Natural killer cell (primary cell): ENCODE measurements around the gene STK39. TPM values are rescaled to one million over a fixed set of nuclear protein-coding genes. Genes with fewer than 3 reads are reported as not detected.

Experiments
- ATAC-seq, 3 donors: fragments of 150-1000 bp in 2 of 3; fragments of 200-7000 bp in 1 of 3; cut with Tn5 transposase; 1 replicate in 1 of 3; 2 replicates in 2 of 3; pipeline ENCODE4 v1.10.0; 2021; ENCODE audit warnings: mild to moderate bottlenecking in 2 of 3, moderate library complexity in 2 of 3
- DNase-seq, 2 donors: peaks; one replicate each; pipeline versions ENCODE4 v3.0.0 to v3.0.0-alpha.2; 2013 to 2021; ENCODE audit warnings: mixed read lengths in 1 of 2
- H3K27ac ChIP-seq: one replicate; pipeline ENCODE4 v1.5.1; 2013; ENCODE audit warnings: mild to moderate bottlenecking, low read length
- H3K27me3 ChIP-seq: one replicate; pipeline ENCODE4 v1.6.1; 2013; ENCODE audit warnings: low read length; ENCODE audit not compliant: control insufficient read depth, insufficient read depth
- H3K36me3 ChIP-seq: one replicate; pipeline ENCODE4 v1.6.1; 2013; ENCODE audit warnings: low read length; ENCODE audit not compliant: control insufficient read depth, insufficient read depth
- H3K4me1 ChIP-seq: one replicate; pipeline ENCODE4 v1.6.1; 2013; ENCODE audit warnings: low read length; ENCODE audit not compliant: control insufficient read depth, insufficient read depth
- H3K4me3 ChIP-seq: one replicate; pipeline ENCODE4 v1.5.1; 2013; ENCODE audit warnings: low read length
- H3K9me3 ChIP-seq: one replicate; pipeline ENCODE4 v1.6.1; 2013; ENCODE audit warnings: low read length; ENCODE audit not compliant: control insufficient read depth, insufficient read depth
- H3K27ac Mint-ChIP-seq, 2 donors: one replicate each; pipeline ENCODE4 v1.8.0; 2022; ENCODE audit warnings: mild to moderate bottlenecking in 2 of 2, mixed read lengths in 2 of 2, moderate library complexity in 1 of 2
- H3K27me3 Mint-ChIP-seq, 2 donors: one replicate each; pipeline ENCODE4 v1.8.0; 2022; ENCODE audit warnings: low read depth in 2 of 2, mixed read lengths in 2 of 2
- H3K36me3 Mint-ChIP-seq: one replicate; pipeline ENCODE4 v1.8.0; 2022; ENCODE audit warnings: mixed read lengths
- H3K4me1 Mint-ChIP-seq, 2 donors: one replicate each; pipeline ENCODE4 v1.8.0; 2022; ENCODE audit warnings: mixed read lengths in 2 of 2
- H3K4me3 Mint-ChIP-seq: one replicate; pipeline ENCODE4 v1.8.0; 2022; ENCODE audit warnings: mild to moderate bottlenecking, moderate library complexity, mixed read lengths
- H3K9me3 Mint-ChIP-seq, 2 donors: one replicate each; pipeline ENCODE4 v1.8.0; 2022; ENCODE audit warnings: mixed read lengths in 2 of 2
- CTCF ChIP-seq: fragments of 200-600 bp; IDR thresholded peaks from one replicate; pipeline ENCODE4 v1.8.0; 2022; ENCODE audit warnings: antibody characterized with exemption
- WGBS: methylation state at CpG from one replicate; pipeline ENCODE4 v1.1.7; 2013; ENCODE audit warnings: missing lambda C conversion rate; ENCODE audit not compliant: insufficient coverage; 5-methylcytosine and 5-hydroxymethylcytosine counted together
- intact Hi-C: fragments of 100-400 bp; cut with micrococcal nuclease; formaldehyde crosslinking; loops from one replicate; pipeline ENCODE4 v1.14.2; 2022
- total RNA-seq, 4 donors: library from RNA; stranded (reverse); fragments of 120-200 nt in 1 of 4; gene quantifications; one replicate each; pipeline versions ENCODE4 v1.2.3 to v1.2.4, GENCODE V29; 2013 to 2022

Gene STK39
- total RNA-seq, 3 donors from 2014 or later (not counting 1 experiment from before 2014, with no cell fraction given) = 53.3 to 79.3 (median 66.6) TPM

- Histone ChIP-seq H3K4me3 (no peak overlapping the region), H3K36me3 (peaks cover 3% of the 10 kb centered on the region), H3K4me1 (peaks cover 10% of the 10 kb centered on the region), H3K9me3 (no peaks in the 10 kb centered on the region), H3K27me3 (no peaks in the 10 kb centered on the region), H3K27ac (peak overlapping the region; percentile 8)
- Mint-ChIP-seq H3K4me3 (no peak overlapping the region), H3K27me3 (no peaks in the 10 kb centered on the region), H3K27ac (peak overlapping the region; percentile 37 to 48), H3K9me3 (no peaks in the 10 kb centered on the region), H3K4me1 (peaks cover 52 to 58% of the 10 kb centered on the region in 2 donors), H3K36me3 (no peaks in the 10 kb centered on the region)
- no peak for TF ChIP-seq CTCF
- WGBS = 100% methylated on average over 2 of the region's 5 CpGs
- intact Hi-C loops = no loop called here
- peak in 1 of 3 donors; percentile 18 for ATAC-seq
- DNase-seq = no peak
Measured at GRCh38 chr2:168233726-168234406, 13.5 kb downstream of the STK39 start.

GRCh38 chr2:168233166-168233565 lies 14.2 kb downstream of the STK39 start:
- no peak overlapping the region for H3K4me3 ChIP-seq
- H3K27me3 ChIP-seq = no peaks in the 10 kb centered on the region
- H3K9me3 Mint-ChIP-seq = no peaks in the 10 kb centered on the region
- no peak overlapping the region for H3K4me3 Mint-ChIP-seq
- 95% methylated on average over 2 of the region's 2 CpGs for WGBS
- H3K36me3 Mint-ChIP-seq = no peaks in the 10 kb centered on the region
- H3K9me3 ChIP-seq = no peaks in the 10 kb centered on the region
- H3K4me1 Mint-ChIP-seq = peaks cover 52 to 54% of the 10 kb centered on the region in 2 donors
- no peak for ATAC-seq
- H3K27ac ChIP-seq = no peak overlapping the region
- no peak for TF ChIP-seq CTCF
- intact Hi-C loops = no loop called here
- H3K27me3 Mint-ChIP-seq = no peaks in the 10 kb centered on the region
- H3K4me1 ChIP-seq = peaks cover 10% of the 10 kb centered on the region
- H3K36me3 ChIP-seq = peaks cover 3% of the 10 kb centered on the region
- no peak for DNase-seq
- H3K27ac Mint-ChIP-seq = peak overlapping the region; percentile 37 to 48

GRCh38 chr2:168231609-168232241 lies 15.7 kb downstream of the STK39 start:
- Mint-ChIP-seq H3K27ac (peak overlapping the region; percentile 37 to 48), H3K36me3 (no peaks in the 10 kb centered on the region), H3K27me3 (no peaks in the 10 kb centered on the region), H3K4me1 (peaks cover 43 to 52% of the 10 kb centered on the region in 2 donors), H3K4me3 (no peak overlapping the region), H3K9me3 (no peaks in the 10 kb centered on the region)
- intact Hi-C loops = no loop called here
- no peak overlapping the region for H3K4me3 ChIP-seq
- peaks cover 3% of the 10 kb centered on the region for H3K36me3 ChIP-seq
- 94% methylated on average over 4 of the region's 7 CpGs for WGBS
- DNase-seq (no peak), ATAC-seq (no peak)
- no peak for TF ChIP-seq CTCF
- H3K27ac ChIP-seq = no peak overlapping the region
- no peaks in the 10 kb centered on the region for H3K27me3 ChIP-seq
- H3K9me3 ChIP-seq = no peaks in the 10 kb centered on the region
- peaks cover 10% of the 10 kb centered on the region for H3K4me1 ChIP-seq
